A673 (cell line): ENCODE results near the gene CPLX1.

Experiments used
- CTCF ChIP-seq: fragments of 300-800, 200-600 bp; sonication (generic); conservative IDR thresholded peaks from 2 replicates; pipeline ENCODE4 v1.5.1; 2017; ENCODE audit warnings: low read depth, mild to moderate bottlenecking, antibody characterized with exemption, low read length, moderate library complexity, mixed read lengths
- EZH2 ChIP-seq: fragments of 200-600 bp; sonication (generic); IDR thresholded peaks from 2 replicates; pipeline ENCODE4 v1.6.1; 2017; ENCODE audit warnings: borderline replicate concordance, low read depth, mild to moderate bottlenecking, mixed read lengths, antibody characterized with exemption, low read length; ENCODE audit not compliant: poor library complexity, severe bottlenecking

GRCh38 chr4:801436-802124 lies 24.3 kb downstream of the CPLX1 start:
- TF ChIP-seq CTCF (no peak), EZH2 (no peak)
